Central memory CD4-positive, alpha-beta T cell (primary cell): ENCODE results near the gene PTCH1.

Experiments used
- DNase-seq: peaks from one replicate; pipeline ENCODE4 v3.0.0; 2022

Gene PTCH1

DNA sequence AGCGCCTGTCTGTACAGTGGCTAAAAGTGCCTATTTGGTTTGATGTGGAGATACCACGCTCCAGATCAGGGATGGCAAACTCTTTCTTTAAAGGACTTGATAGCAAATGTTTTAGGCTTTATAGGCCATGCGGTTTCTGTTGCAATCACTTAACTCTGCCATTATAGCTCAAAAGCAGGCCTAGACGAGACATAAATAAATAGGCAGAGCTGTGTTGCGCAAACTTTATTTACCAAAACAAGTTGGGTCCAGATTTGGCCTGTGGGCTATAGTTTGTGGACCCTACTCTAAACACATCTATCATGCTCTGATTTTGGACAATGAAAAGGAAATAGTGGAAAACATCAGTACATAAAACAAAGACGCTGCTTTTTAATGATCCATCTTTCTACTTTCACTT, 79.2 kb downstream of the PTCH1 start:
- no peak for DNase-seq

- DNase-seq: no peak
These were observed 80.4 kb downstream of the PTCH1 start for GRCh38 chr9:95436416-95436815.

DNA sequence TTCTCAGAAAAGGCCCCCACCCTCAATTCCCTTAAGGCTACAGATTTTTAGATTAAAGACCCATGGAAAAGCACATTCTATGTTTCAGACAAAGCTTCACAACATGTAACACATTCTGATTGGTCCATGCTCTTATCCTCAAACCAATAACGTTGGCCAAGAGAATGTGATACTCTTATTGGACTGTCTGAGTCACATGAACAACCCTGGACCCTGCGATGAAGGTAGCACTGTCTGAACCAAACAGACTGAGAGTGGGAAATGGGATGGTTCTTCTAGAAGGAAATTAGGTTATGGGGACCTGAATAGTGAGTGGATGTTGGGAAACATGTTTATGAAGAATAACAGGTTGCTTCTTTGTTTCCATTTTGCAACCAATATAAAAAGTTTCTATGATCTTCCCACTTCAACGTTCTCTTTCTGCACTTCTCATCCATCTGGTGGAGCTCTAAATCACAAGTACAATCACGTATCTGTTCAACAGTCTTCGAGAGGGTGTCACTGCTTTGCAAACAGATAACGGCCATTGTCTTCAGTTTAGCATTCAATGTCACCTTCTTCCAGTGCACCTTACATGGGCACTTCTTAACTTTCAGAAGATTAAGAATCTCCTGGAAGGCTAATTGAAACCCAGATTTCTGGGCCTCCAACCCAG, 81.6 kb downstream of the PTCH1 start:
- no peak for DNase-seq

DNA sequence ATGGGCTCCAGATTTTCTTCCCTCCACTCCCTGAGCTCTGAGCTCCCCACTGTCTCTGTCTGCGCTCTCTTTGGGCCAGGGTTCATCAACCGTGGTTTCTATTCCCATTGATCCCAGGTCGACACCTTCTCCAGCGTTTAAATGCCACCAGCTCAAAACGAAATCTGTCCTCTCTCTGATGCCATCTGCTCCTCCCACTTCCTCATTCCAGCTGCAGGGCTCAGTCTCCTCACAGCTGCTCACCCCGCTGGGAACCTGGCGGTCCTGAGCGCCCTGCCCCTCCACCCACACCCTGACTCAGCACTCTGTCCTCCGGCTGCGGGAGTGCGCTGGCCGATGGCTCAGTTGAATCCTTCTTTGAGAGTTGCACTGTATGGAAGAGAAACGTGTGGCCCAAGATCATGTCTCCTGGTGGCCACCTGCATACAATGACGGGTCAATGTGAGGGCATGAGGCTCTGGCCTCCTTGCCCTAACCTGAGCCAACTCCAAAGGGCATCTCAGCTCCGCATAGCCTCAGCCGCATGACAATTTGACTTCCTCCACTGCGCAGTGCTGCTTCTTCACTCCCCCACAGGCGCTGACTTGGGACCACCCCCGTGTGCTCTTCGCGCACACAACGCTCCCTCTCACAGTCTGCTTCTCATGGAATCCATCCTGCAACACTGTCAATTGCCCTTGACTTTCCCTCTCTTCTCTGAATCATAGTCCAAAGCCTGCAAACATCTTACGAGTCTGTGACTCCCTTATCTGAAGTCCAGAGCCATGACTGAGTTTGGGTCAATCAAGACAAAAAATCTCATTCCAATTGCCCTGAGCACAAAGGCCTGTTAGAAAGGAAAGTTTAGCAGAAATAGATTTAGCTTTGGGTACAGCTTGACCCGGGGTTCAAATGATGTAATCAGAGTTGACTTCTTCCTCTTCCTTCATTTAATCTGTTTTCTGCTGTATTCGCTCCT, 82.4 kb downstream of the PTCH1 start:
- no peak for DNase-seq

DNA sequence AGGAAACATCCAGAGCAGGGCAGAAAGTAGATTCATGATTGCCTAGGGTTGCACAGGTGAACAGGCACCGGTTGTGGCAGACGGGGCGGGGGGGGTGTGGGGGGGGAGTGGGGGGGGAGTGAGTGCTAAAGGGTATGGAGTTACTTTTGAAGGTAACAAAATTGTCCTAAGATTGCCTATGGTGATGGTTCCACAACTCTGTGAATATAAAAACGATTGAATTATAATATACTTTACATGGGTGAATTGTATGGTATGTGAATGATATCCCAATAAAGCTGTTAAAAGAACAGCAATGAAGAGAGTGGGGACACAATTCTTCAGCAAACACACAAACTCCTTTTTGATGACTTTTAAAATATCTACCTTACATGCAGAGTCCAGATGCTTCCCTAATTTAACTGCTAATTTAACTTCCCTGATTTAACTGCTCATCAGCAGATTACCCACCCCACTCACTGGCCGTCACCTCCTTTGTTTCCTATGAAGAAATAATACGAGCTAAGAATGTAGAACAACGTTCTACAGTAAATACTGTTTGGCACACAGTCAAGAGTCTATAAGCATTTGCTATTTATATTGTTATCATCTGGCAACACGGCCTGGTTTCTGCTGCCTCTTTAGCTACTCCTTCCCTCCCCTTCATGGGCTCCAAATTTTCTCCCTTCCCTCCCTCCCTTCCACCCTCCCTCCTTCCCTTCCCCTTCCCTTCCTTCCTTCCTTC, 83.5 kb downstream of the PTCH1 start:
- DNase-seq: no peak

DNA sequence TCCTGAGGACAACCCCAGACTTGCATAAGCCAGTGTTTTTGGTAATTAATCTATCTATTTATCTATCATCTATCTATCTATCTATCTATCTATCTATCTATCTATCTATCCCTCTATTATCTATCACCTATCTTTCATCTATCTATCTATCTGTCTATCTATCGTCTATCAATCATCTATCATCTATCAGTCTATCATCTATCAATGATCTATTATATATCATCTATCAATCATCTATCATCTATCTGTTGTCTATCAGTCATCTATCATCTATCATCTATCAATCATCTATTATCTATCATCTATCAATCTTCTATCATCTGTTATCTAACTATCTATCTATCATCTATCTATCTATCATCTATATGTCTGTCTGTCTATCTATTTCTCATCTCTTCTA, 85.5 kb downstream of the PTCH1 start:
- no peak for DNase-seq

DNA sequence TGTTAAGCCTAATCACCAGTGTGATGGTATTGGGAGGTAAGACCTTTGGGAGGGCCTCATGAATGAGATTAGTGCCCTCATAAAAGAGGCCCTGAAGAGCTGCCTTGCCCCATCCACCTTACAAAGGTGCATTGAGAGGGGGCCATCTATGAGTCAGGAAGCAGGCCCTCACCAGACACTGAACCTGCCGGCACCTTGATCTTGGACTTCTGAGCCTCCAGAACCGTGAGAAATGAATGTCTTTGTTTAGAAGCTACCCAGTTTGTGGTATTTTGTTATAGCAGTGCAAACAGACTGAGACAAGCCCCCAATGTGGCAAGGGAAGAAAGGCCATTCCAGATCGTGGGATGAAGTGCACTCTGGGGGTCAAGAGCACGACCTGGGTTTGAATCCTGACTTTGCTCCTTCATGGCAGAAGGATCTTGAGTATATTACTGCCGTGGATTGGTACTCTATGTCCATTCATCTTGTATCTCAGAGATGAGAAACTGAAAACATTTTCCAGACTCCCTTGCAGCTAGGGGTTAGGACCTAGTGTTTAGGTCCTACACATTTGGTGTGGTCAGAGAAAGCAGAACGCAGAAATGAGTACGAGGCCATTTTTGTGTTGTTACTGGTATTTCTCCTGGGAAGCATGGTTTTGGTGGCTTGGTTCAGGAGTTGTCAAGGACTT, 86.7 kb downstream of the PTCH1 start:
- no peak for DNase-seq

GRCh38 chr9:95429096-95429495, 87.7 kb downstream of the PTCH1 start:
- DNase-seq: no peak

DNA sequence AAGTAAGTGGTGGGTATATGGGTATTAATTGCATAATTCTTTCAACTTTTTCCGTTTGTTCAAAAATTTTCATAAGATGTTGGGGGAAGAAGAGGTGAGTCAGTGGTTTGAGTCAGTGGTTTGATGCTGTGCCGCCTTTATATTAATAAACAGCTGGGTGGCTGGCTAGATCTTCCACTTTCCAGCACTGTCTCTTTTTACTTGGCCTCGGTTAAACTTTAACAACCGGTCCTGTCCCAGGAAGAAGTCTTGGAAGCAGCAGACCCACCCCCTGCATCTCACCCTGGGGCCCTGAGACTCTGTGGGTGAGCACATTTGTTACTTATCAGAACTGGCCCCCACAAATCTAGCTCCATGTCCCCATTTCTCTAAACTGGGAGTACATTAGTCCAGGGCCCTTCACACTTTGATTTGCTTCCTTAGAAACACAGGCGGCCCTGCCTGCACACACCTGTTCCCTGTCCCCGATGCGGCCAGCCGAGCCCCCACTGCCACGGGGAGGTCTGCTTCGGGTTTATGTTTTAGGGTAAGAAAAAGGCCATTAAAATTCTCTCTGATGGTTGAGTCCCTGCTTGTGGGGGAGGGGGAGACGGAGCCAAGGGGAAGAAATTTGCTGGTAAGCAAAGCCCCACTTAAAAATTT, 90.7 kb downstream of the PTCH1 start:
- DNase-seq: no peak

- no peak for DNase-seq
These were observed 94.1 kb downstream of the PTCH1 start for GRCh38 chr9:95422650-95423049.

DNA sequence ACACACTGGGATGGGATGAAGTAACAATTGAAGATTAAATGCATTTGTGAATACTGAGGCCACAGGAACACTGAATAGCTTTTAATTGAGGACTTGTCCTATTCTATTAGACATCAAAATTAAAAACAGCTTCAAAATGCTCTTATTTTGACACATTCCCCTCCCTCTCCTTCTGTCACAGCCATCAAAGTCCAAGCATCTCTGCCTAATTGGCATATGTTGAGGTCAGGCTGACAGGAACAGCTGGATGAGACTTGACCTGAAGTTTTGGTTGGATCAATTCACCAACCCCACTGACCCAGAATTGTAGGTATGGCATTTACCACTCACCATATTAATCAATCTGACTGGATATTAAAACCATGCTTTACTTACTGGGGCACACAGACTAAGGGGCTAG, 96.3 kb downstream of the PTCH1 start:
- DNase-seq: no peak

DNA sequence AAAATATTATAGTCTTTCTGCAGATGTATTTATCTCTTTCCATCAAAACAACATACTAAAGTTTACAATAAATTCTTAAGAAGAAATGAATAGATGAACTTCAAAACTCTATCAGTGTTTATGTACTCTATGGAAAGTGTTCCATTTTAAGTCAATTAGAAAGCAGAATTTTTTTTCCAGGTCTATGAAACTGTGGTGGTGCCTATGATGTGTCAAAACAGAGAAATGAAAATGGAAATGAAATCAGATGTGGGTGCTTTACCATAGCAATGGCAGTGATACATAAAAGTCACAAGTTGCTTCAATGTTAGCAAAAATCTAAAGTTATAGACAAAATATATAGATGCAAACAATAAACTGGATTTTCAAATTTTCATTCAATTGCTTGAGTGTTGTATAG, 97.3 kb downstream of the PTCH1 start:
- no peak for DNase-seq

DNA sequence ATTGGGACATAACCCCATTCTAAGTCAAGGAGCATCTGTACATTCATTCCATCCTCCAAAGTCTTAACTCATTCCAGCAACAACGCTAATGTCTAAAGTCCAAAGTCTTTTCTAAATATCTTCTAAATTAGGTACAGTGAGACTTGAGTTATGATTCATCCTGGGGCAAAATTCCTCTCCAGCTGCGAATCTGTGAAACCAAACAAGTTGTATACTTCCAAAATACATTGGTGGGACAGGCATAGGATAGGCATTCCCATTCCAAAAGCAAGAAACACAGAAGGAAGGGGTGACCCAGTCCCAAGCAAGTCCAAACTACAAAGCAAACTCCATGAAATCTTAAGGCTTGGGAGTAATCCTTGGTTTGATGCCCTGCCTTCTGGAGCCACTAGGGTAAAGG, 101.6 kb downstream of the PTCH1 start:
- DNase-seq: no peak

GRCh38 chr9:95413793-95414192, 103.0 kb downstream of the PTCH1 start:
- DNase-seq: no peak

- no peak for DNase-seq
These were observed 105.5 kb downstream of the PTCH1 start for GRCh38 chr9:95411054-95411892.

GRCh38 chr9:95409650-95410426, 106.9 kb downstream of the PTCH1 start:
- no peak for DNase-seq

DNA sequence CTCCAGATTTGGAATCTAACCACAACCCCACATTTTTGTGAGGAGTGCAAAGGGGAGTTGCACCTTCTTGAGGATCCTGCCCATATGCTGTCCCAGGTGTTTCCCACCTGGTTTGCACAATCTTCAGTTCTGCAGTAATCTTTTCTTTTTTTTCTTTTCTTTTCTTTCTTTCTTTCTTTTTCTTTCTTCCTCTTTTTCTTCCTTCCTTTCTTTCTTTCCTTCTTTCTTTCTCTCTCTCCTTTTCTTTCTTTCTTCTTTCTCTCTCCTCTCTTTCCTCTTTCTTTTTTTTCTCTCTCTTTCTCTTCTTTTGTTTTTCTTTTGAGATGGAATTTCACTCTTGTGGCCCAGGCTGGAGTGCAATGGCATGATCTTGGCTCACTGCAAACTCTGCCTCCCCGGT, 109.2 kb downstream of the PTCH1 start:
- no peak for DNase-seq

DNA sequence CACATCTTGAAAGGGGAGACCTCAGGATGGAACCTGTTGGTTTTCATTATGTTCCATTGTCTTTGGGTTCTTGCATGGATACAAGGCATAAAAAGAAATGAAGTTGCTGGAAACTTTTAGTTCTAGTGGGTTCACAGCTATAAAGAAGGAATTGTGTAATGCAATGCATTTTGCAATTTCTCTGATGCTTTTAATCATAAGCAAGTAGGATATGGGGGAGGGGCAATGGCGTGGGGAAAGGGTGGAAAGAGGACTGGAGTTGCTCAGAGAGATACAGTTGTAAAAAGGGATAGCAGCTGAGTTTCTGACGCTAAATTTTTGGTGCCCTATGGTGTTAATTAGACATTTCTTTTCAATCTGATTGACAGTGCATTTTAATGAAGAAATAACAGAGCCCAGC, 110.7 kb downstream of the PTCH1 start:
- DNase-seq: no peak

DNA sequence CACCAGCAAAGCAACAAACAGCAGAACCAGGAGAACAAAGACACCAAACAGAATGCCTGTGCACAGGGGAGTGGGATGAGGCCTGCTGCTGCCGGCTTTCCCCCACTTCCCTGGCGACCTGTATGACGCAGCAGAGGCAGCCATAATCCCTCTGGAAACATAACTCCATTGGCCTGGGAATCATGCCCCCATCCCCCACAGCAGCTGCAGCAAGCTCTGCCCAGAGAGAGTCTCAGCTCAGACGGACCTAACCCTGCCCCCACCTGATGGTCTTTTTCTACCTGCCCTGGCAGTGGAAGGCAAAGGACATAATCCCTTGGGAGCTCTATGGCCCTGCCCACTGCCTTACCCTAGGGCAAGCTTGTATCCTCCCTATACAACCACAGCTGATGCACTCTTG, 117.5 kb downstream of the PTCH1 start:
- no peak for DNase-seq
